A673 (cell line): ENCODE measurements around the gene ARHGEF33. TPM values are rescaled to one million over a fixed set of nuclear protein-coding genes. Genes with fewer than 3 reads are reported as not detected.

Source experiments
- BruUV-seq: library from RNA; stranded (reverse); fragments of 400-500 nt; replicated peaks from 2 replicates; lab custom pipeline; 2021; lab: Mats Ljungman, UMichigan
- CTCF ChIA-PET: fragments of 300-600 bp; sonication (Branson Sonifier 250); formaldehyde crosslinking; loops from one replicate; lab custom pipeline; 2022; ENCODE audit warnings: antibody characterized with exemption; lab: Charles Lee
- POLR2A ChIA-PET: fragments of 300-600 bp; sonication (Branson Sonifier 250); formaldehyde crosslinking; loops from one replicate; lab custom pipeline; 2022; ENCODE audit warnings: antibody characterized with exemption; ENCODE audit not compliant: low non-redundant PET; lab: Charles Lee
- DNase-seq: peaks from one replicate; pipeline ENCODE4 v3.0.0-alpha.2; 2015; ENCODE audit warnings: low spot score
- H3K27ac ChIP-seq: fragments of 200-600 bp; sonication (generic); 2 replicates; pipeline ENCODE4 v1.5.1; 2016; ENCODE audit warnings: mixed run types, low read depth, mild to moderate bottlenecking, mixed read lengths, antibody characterized with exemption, low read length; ENCODE audit not compliant: poor library complexity, severe bottlenecking
- H3K27me3 ChIP-seq: fragments of 200-600 bp; sonication (generic); replicated peaks from 2 replicates; pipeline ENCODE4 v1.6.1; 2017; ENCODE audit warnings: mixed run types, low read depth, mild to moderate bottlenecking, mixed read lengths, antibody characterized with exemption, low read length; ENCODE audit not compliant: insufficient read depth, poor library complexity
- H3K36me3 ChIP-seq: fragments of 200-600 bp; sonication (generic); 2 replicates; pipeline ENCODE4 v1.6.1; 2016; ENCODE audit warnings: mixed run types, mild to moderate bottlenecking, mixed read lengths, antibody characterized with exemption, low read length; ENCODE audit not compliant: insufficient read depth, poor library complexity, severe bottlenecking
- H3K4me1 ChIP-seq: fragments of 200-600 bp; sonication (generic); 2 replicates; pipeline ENCODE4 v1.6.1; 2017; ENCODE audit warnings: mixed run types, mild to moderate bottlenecking, mixed read lengths, antibody characterized with exemption, low read length; ENCODE audit not compliant: insufficient read depth, poor library complexity, severe bottlenecking
- H3K4me3 ChIP-seq: fragments of 200-600 bp; sonication (generic); 2 replicates; pipeline ENCODE4 v1.5.1; 2016; ENCODE audit warnings: low read depth, mixed run types, mild to moderate bottlenecking, mixed read lengths, low read length; ENCODE audit not compliant: poor library complexity, severe bottlenecking
- H3K9me3 ChIP-seq: fragments of 200-600 bp; sonication (generic); 2 replicates; pipeline ENCODE4 v1.6.1; 2016; ENCODE audit warnings: mixed run types, low read depth, mild to moderate bottlenecking, mixed read lengths, antibody characterized with exemption, low read length; ENCODE audit not compliant: poor library complexity, severe bottlenecking
- EZH2 ChIP-seq: fragments of 200-600 bp; sonication (generic); IDR thresholded peaks from 2 replicates; pipeline ENCODE4 v1.6.1; 2017; ENCODE audit warnings: borderline replicate concordance, low read depth, mild to moderate bottlenecking, mixed read lengths, antibody characterized with exemption, low read length; ENCODE audit not compliant: poor library complexity, severe bottlenecking
- intact Hi-C: fragments of 100-400 bp; cut with micrococcal nuclease; formaldehyde crosslinking; loops from one replicate; pipeline ENCODE4 v1.10.0; 2022; ENCODE audit not compliant: unreplicated experiment
- total RNA-seq: library from RNA; stranded (reverse); gene quantifications from 2 replicates; pipeline ENCODE4 v1.2.3, GENCODE V29; 2021
- TF ChIP-seq, protein P1 (sequence below): fragments of 300-800, 200-600 bp; sonication (generic); conservative IDR thresholded peaks from 2 replicates; pipeline ENCODE4 v1.5.1; 2017; ENCODE audit warnings: low read depth, mild to moderate bottlenecking, antibody characterized with exemption, low read length, moderate library complexity, mixed read lengths

The ARHGEF33 gene
- total RNA-seq, 1 experiment from 2014 or later: 0.09 TPM

DNA sequence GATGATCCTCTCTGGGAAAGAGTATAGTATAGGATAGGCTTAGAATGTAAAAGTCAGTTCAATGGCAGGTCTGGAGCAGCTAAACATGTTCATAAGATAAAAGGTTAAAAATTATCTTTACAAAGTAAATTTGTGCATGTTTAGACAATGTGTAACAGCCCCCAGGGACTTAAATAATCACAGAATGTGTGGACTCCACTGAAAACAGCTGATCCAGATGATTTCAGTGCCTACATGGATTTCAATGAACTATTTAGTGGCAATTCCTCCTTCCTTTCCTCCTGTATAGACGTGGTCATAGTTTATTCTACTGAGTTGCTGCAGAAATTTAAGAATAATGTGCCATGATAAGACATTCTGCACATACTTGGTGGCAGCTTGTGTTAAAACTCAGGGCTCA lies 42.9 kb downstream of the ARHGEF33 start:
- no peak for DNase-seq
- intact Hi-C loops: no loop called here
- Histone ChIP-seq H3K27ac (no peak overlapping the region), H3K27me3 (no peaks in the 10 kb centered on the region), H3K36me3 (no peaks in the 10 kb centered on the region), H3K4me1 (peaks cover 14% of the 10 kb centered on the region), H3K9me3 (no peaks in the 10 kb centered on the region), H3K4me3 (no peak overlapping the region)
- ChIA-PET POLR2A (no interaction called here), CTCF (no interaction called here)
- no peak for TF ChIP-seq EZH2
- TF ChIP-seq, protein P1, sequence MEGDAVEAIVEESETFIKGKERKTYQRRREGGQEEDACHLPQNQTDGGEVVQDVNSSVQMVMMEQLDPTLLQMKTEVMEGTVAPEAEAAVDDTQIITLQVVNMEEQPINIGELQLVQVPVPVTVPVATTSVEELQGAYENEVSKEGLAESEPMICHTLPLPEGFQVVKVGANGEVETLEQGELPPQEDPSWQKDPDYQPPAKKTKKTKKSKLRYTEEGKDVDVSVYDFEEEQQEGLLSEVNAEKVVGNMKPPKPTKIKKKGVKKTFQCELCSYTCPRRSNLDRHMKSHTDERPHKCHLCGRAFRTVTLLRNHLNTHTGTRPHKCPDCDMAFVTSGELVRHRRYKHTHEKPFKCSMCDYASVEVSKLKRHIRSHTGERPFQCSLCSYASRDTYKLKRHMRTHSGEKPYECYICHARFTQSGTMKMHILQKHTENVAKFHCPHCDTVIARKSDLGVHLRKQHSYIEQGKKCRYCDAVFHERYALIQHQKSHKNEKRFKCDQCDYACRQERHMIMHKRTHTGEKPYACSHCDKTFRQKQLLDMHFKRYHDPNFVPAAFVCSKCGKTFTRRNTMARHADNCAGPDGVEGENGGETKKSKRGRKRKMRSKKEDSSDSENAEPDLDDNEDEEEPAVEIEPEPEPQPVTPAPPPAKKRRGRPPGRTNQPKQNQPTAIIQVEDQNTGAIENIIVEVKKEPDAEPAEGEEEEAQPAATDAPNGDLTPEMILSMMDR: no peak
- no TSS peak for BruUV-seq

DNA sequence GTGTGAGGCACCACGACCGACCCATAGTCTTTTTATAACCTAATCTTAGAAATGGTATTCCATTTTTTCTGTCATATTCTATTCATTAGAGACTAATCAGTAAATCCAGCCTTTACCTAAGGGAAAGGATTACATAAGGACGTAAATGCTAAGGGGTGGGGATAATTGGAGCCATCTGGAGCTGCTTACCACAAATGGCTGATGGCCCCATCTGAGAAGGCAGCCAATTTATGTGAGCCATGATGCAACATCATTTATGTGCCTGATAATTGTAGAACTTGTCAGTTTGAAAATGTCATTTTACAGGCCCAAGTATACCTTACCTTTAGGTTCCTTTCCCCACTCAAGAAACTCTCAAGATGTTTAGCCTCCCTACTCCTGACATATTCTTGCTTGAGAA lies 44.0 kb downstream of the ARHGEF33 start:
- DNase-seq: peak; percentile 78
- peak overlapping the region; percentile 56 for H3K27ac ChIP-seq
- H3K9me3 ChIP-seq: no peaks in the 10 kb centered on the region
- no peaks in the 10 kb centered on the region for H3K27me3 ChIP-seq
- TF ChIP-seq, protein P1: no peak
- no peaks in the 10 kb centered on the region for H3K36me3 ChIP-seq
- intact Hi-C loops: no loop called here
- BruUV-seq: no TSS peak
- H3K4me1 ChIP-seq: peaks cover 14% of the 10 kb centered on the region
- H3K4me3 ChIP-seq: no peak overlapping the region
- ChIA-PET POLR2A (no interaction called here), CTCF (no interaction called here)

DNA sequence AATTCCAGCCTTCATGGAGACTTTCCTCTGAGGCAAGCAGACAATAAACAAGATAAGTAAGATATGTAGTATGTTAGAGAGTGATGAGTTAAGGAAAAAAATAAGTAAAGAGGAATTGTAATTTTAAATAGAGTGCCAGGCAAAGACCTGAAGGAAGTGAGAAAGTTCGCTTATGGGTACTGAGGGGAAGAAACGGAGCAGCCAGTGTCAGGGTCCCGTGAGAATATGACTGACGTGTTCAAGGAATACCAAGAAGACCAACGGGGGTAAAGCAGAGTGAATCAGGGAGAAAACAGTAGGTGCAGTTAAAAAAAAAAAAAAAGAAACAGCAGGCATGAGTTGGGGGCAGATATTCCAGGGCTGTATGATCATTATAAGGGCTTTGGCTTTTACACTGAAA lies 45.1 kb downstream of the ARHGEF33 start:
- DNase-seq: no peak
- TF ChIP-seq, protein P1: no peak
- no peak for TF ChIP-seq EZH2
- no peak overlapping the region for H3K4me3 ChIP-seq
- no peaks in the 10 kb centered on the region for H3K36me3 ChIP-seq
- no TSS peak for BruUV-seq
- no peak overlapping the region for H3K27ac ChIP-seq
- ChIA-PET CTCF (no interaction called here), POLR2A (no interaction called here)
- no peaks in the 10 kb centered on the region for H3K27me3 ChIP-seq
- H3K4me1 ChIP-seq: peaks cover 14% of the 10 kb centered on the region
- no peaks in the 10 kb centered on the region for H3K9me3 ChIP-seq
- intact Hi-C loops: no loop called here
